ENCODE data around the gene MNS1.
"Not testable (repeated sequence)": the region's sequence is repeated elsewhere in the genome, so short reads cannot be mapped to it uniquely, and the experiment has no call there.

The MNS1 gene

DNA sequence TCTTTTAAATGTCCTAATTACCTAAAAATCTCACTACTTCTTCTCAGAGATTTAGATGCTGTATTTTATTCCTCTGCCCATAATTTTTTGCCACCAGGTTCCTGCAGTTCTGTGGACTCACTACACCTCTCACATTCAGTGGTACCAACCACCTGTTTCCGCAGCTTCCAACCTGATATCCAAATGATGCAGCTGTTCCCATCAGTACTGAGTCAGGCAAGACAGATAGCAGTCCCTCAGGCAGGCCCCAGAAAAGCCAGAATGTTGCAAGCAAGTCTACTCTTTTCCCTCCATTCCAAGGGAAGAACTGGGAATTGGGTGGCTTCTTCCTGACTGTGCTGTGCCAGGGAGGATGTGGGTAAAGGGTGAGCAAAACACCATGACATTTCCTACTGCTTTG, 39.0 kb downstream of the MNS1 start:
- Histone ChIP-seq H3K4me1 (ENCODE audit: control insufficient read depth, insufficient read depth, low read length) (no peaks in the 10 kb centered on the region), H3K36me3 (ENCODE audit: control insufficient read depth in 2 of 2, insufficient read depth in 1 of 2, low read length in 2 of 2) (peaks cover 3 to 16% of the 10 kb centered on the region in 2 experiments; a peak in 2 of 3 replicates), H3K4me3 (ENCODE audit: low read depth, low read length) (no peak overlapping the region), H3K27ac (ENCODE audit: extremely low read depth, low read depth, low read length) (no peak overlapping the region), H3K9me3 (ENCODE audit: control insufficient read depth, insufficient read depth, low read depth, low read length) (no peaks in the 10 kb centered on the region)
- POLR2A ChIA-PET: no interaction called here
- CTCF ChIA-PET: interaction anchor here (0.6 to 5.7 kb wide), 3 partner anchors 12 to 181 kb away, joined by 3 to 83 read pairs (median 6); no protein-coding TSS in a partner anchor
- TF ChIP-seq ZFHX2 (tag by site-specific recombination; conservative IDR thresholded peaks at IDR 0.05): no peak
- TF ChIP-seq ZSCAN18 (tag by site-specific recombination; IDR thresholded peaks at IDR 0.05): no peak
- TF ChIP-seq ZNF600 (tag by site-specific recombination; IDR thresholded peaks at IDR 0.05): no peak

DNA sequence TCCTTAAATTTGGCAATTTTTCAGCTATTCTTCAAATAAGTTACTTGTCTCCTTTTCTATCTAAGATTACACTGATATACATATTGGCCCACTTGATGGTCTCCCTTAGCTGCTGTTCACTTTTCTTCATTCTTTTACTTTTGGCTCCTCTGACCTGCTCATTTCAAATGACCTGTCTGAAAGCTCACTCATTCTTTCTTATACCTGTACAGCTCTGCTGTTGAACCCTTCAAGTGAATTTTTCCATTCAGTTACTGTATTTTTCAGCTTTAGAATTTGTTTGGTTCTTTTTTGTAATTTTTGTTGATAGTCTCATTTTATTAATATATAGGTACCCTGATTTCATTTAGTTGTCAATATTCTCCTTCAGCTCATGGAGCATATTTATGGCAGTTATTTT, 39.7 kb downstream of the MNS1 start:
- CTCF ChIA-PET: interaction anchor here (0.7 to 1.4 kb wide), 2 partner anchors 176 to 1140 kb away, joined by 4 to 5 read pairs; no protein-coding TSS in a partner anchor
- POLR2A ChIA-PET: no interaction called here
- Histone ChIP-seq H3K4me1 (ENCODE audit: control insufficient read depth, insufficient read depth, low read length) (no peaks in the 10 kb centered on the region), H3K36me3 (ENCODE audit: control insufficient read depth in 2 of 2, insufficient read depth in 1 of 2, low read length in 2 of 2) (peaks cover 3 to 10% of the 10 kb centered on the region in 2 experiments; a peak in 2 of 3 replicates), H3K27ac (ENCODE audit: extremely low read depth, low read depth, low read length) (no peak overlapping the region), H3K4me3 (ENCODE audit: low read depth, low read length) (no peak overlapping the region), H3K9me3 (ENCODE audit: control insufficient read depth, insufficient read depth, low read depth, low read length) (no peaks in the 10 kb centered on the region)
- TF ChIP-seq ZBTB48 (tag by site-specific recombination; IDR thresholded peaks at IDR 0.05): no peak
- no peak for TF ChIP-seq ZNF544 (tag by site-specific recombination; IDR thresholded peaks at IDR 0.05)
- no peak for TF ChIP-seq ZNF274 (IDR thresholded peaks at IDR 0.05; ENCODE audit: low read length)
- no peak for TF ChIP-seq ZNF274 (tag by site-specific recombination; IDR thresholded peaks at IDR 0.05; ENCODE audit: borderline replicate concordance)
- TF ChIP-seq ZNF157 (tag by site-specific recombination; IDR thresholded peaks at IDR 0.05): no peak
- TF ChIP-seq ZNF843 (tag by site-specific recombination; IDR thresholded peaks at IDR 0.05): no peak
- TF ChIP-seq ZNF37A (tag by site-specific recombination; IDR thresholded peaks at IDR 0.05): no peak
- TF ChIP-seq ZBTB17 (tag by site-specific recombination; IDR thresholded peaks at IDR 0.05): no peak
- no peak for TF ChIP-seq ZNF629 (tag by site-specific recombination; IDR thresholded peaks at IDR 0.05)
- TF ChIP-seq, protein P1, sequence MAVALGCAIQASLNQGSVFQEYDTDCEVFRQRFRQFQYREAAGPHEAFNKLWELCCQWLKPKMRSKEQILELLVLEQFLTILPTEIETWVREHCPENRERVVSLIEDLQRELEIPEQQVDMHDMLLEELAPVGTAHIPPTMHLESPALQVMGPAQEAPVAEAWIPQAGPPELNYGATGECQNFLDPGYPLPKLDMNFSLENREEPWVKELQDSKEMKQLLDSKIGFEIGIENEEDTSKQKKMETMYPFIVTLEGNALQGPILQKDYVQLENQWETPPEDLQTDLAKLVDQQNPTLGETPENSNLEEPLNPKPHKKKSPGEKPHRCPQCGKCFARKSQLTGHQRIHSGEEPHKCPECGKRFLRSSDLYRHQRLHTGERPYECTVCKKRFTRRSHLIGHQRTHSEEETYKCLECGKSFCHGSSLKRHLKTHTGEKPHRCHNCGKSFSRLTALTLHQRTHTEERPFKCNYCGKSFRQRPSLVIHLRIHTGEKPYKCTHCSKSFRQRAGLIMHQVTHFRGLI (tag by site-specific recombination; IDR thresholded peaks at IDR 0.05): no peak
- TF ChIP-seq KLF7 (tag by site-specific recombination; IDR thresholded peaks at IDR 0.05; ENCODE audit: borderline replicate concordance): no peak
- TF ChIP-seq ZNF280C (tag by site-specific recombination; IDR thresholded peaks at IDR 0.05): no peak
- TF ChIP-seq ZNF660 (tag by site-specific recombination; IDR thresholded peaks at IDR 0.05): no peak
- no peak for TF ChIP-seq ZFP69B (tag by site-specific recombination; IDR thresholded peaks at IDR 0.05)

- H3K4me1 ChIP-seq (ENCODE audit: control insufficient read depth, insufficient read depth, low read length); POLR2A ChIA-PET; H3K4me3 ChIP-seq (ENCODE audit: low read depth, low read length); H3K27ac ChIP-seq (ENCODE audit: extremely low read depth, low read depth, low read length); H3K36me3 ChIP-seq (ENCODE audit: control insufficient read depth in 2 of 2, insufficient read depth in 1 of 2, low read length in 2 of 2); H3K9me3 ChIP-seq (ENCODE audit: control insufficient read depth, insufficient read depth, low read depth, low read length): not testable (repeated sequence)
- CTCF ChIA-PET: interaction anchor here (1.2 kb wide), 1 partner anchor 164 kb away, joined by 3 read pairs; no protein-coding TSS in a partner anchor
Measured at GRCh38 chr15:56413114-56413733, 51.7 kb downstream of the MNS1 start.

Measured in HEK293 (cell line).